H1 (cell line): ENCODE measurements around the gene KDM1A.
A peak's percentile ranks its signal among the peaks of the same experiment; 100 is the strongest.

Experiments
- CTCF ChIP-seq, 3 experiments: IDR thresholded peaks; 1 replicate in 2 of 3; 2 replicates in 1 of 3; pipeline versions ENCODE4 v1.5.1 to v1.6.1; 2011; ENCODE audit warnings: low read length in 3 of 3, mild to moderate bottlenecking in 3 of 3, inconsistent platforms in 2 of 3, low read depth in 1 of 3, moderate library complexity in 1 of 3; ENCODE audit not compliant: insufficient read depth in 1 of 3; ENCODE audit errors: control extremely low read depth in 1 of 3
- EGR1 ChIP-seq: IDR thresholded peaks from 2 replicates; pipeline ENCODE4 v1.6.1; 2011; ENCODE audit warnings: low read depth, low read length, borderline replicate concordance
- EP300 ChIP-seq, 2 experiments: IDR thresholded peaks; 1 replicate in 1 of 2; 2 replicates in 1 of 2; pipeline ENCODE4 v1.6.1; 2011 to 2012; ENCODE audit warnings: low read depth in 2 of 2, low read length in 2 of 2, mild to moderate bottlenecking in 2 of 2, borderline replicate concordance in 1 of 2, inconsistent platforms in 1 of 2, moderate library complexity in 1 of 2
- EZH2 ChIP-seq: fragments of 200-600 bp; sonication (generic); IDR thresholded peaks from 2 replicates; pipeline ENCODE4 v1.7.1; 2012; ENCODE audit warnings: low read depth, mild to moderate bottlenecking, moderate library complexity, low read length, inconsistent platforms; ENCODE audit not compliant: severe bottlenecking
- FOSL1 ChIP-seq: IDR thresholded peaks from 2 replicates; pipeline ENCODE4 v1.6.1; 2011; ENCODE audit warnings: mild to moderate bottlenecking, low read depth, low read length, moderate library complexity; ENCODE audit not compliant: insufficient read depth
- GTF2F1 ChIP-seq: IDR thresholded peaks from 2 replicates; pipeline ENCODE4 v1.6.1; 2012; ENCODE audit warnings: low read depth, low read length, improper control_type of control experiment, borderline replicate concordance
- JUND ChIP-seq: IDR thresholded peaks from 2 replicates; pipeline ENCODE4 v1.6.1; 2011; ENCODE audit warnings: mild to moderate bottlenecking, improper control_type of control experiment, low read length
- NANOG ChIP-seq: IDR thresholded peaks from 2 replicates; pipeline ENCODE4 v1.6.1; 2011; ENCODE audit warnings: low read length, low read depth, mild to moderate bottlenecking, inconsistent platforms; ENCODE audit not compliant: insufficient read depth, poor library complexity, severe bottlenecking
- POLR2A ChIP-seq, 2 experiments: IDR thresholded peaks; 1 replicate in 1 of 2; 2 replicates in 1 of 2; pipeline ENCODE4 v1.6.1; 2011; ENCODE audit warnings: low read depth in 2 of 2, low read length in 2 of 2, mild to moderate bottlenecking in 2 of 2; ENCODE audit errors: control extremely low read depth in 1 of 2
- RXRA ChIP-seq: IDR thresholded peaks from 2 replicates; pipeline ENCODE4 v1.6.1; 2011; ENCODE audit warnings: low read depth, mild to moderate bottlenecking, low read length, moderate library complexity; ENCODE audit not compliant: insufficient read depth
- SIN3A ChIP-seq, 2 experiments: IDR thresholded peaks in 1 of 2; conservative IDR thresholded peaks in 1 of 2; 2 replicates each; pipeline ENCODE4 v1.6.1; 2011 to 2012; ENCODE audit warnings: low read length in 2 of 2, improper control_type of control experiment in 1 of 2, low read depth in 1 of 2, mild to moderate bottlenecking in 1 of 2
- SP2 ChIP-seq: IDR thresholded peaks from 2 replicates; pipeline ENCODE4 v1.6.1; 2012; ENCODE audit warnings: mild to moderate bottlenecking, low read length, inconsistent platforms
- SRF ChIP-seq: IDR thresholded peaks from 2 replicates; pipeline ENCODE4 v1.6.1; 2011; ENCODE audit warnings: mild to moderate bottlenecking, low read depth, low read length, moderate library complexity
- TF ChIP-seq, protein P1 (sequence below): IDR thresholded peaks from 2 replicates; pipeline ENCODE4 v1.6.1; 2011; ENCODE audit warnings: low read length, improper control_type of control experiment

DNA sequence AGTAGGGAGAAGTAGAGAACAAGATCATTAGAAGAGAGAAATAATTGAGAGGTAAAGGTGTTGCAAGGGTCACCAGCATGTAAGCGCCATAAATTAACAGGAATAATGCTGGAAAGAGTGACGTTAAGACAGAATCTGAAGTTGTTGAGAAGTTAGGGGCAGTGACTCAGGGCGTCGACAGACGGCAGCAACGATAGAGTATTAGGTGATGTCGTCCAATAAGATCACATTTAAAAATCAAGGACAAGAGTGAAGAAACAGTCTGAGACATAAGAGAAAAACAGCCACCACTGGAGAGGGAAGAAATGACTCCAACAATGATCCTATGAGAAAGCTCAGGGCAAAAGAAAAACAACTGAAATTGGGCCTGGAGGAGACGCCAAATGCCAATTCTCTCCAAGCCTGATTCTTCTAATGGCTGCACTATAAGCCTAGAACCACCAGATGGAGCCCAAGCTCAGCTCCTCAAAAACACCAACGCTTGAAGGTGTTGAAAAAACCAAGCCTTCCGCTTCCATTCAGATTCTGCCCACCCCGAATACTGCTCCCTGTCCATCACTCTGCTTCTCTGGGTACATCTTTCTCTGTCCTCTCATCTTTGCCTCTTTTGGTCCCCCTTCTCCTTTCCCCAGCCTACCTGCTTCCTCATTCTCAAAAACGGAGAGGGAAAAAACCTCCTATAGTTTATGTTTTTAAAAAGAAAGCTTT is 79.3 kb downstream of the KDM1A start:
- no peak for TF ChIP-seq EP300 (IDR thresholded peaks at IDR 0.05; ENCODE audit: borderline replicate concordance in 1 of 2, low read depth in 2 of 2, low read length in 2 of 2)
- no peak for TF ChIP-seq FOSL1
- TF ChIP-seq EGR1, result no peak
- no peak for TF ChIP-seq EZH2
- TF ChIP-seq POLR2A (IDR thresholded peaks at IDR 0.05; ENCODE audit: control extremely low read depth in 1 of 2, low read depth in 2 of 2, low read length in 2 of 2), result no peak
- no peak for TF ChIP-seq SRF
- no peak for TF ChIP-seq RXRA
- TF ChIP-seq SP2, result no peak
- TF ChIP-seq SIN3A (conservative IDR thresholded peaks at IDR 0.05 in 1 of 2, IDR thresholded peaks at IDR 0.05 in 1 of 2; ENCODE audit: low read depth in 1 of 2, low read length in 2 of 2), result no peak
- TF ChIP-seq NANOG, result no peak
- TF ChIP-seq CTCF (IDR thresholded peaks at IDR 0.05; ENCODE audit: control extremely low read depth in 1 of 3, insufficient read depth in 1 of 3, low read depth in 1 of 3, low read length in 3 of 3), result peak; percentile 27 to 95 (median 91)
- TF ChIP-seq, protein P1, sequence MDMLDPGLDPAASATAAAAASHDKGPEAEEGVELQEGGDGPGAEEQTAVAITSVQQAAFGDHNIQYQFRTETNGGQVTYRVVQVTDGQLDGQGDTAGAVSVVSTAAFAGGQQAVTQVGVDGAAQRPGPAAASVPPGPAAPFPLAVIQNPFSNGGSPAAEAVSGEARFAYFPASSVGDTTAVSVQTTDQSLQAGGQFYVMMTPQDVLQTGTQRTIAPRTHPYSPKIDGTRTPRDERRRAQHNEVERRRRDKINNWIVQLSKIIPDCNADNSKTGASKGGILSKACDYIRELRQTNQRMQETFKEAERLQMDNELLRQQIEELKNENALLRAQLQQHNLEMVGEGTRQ, result no peak
- no peak for TF ChIP-seq JUND
- TF ChIP-seq GTF2F1, result no peak
